Measurements from ENCODE around the gene MOBP. TPM values are rescaled to one million over a fixed set of nuclear protein-coding genes. Genes with fewer than 3 reads are reported as not detected.
"Not testable (repeated sequence)": the region's sequence is repeated elsewhere in the genome, so short reads cannot be mapped to it uniquely, and the experiment has no call there.

The MOBP gene
- total RNA-seq, 1 experiment from 2014 or later, result 1.0 TPM

- no peaks in the 10 kb centered on the region for H3K27me3 ChIP-seq (ENCODE audit: control insufficient read depth, insufficient read depth, low read length)
- no peak for DNase-seq
- no peaks in the 10 kb centered on the region for H3K36me3 ChIP-seq (replicated peaks; ENCODE audit: control insufficient read depth, insufficient read depth, low read length)
These were observed 27.2 kb upstream of the MOBP start for GRCh38 chr3:39440316-39440715.

GRCh38 chr3:39443530-39443929 is 23.9 kb upstream of the MOBP start:
- Histone ChIP-seq H3K36me3 (replicated peaks; ENCODE audit: control insufficient read depth, insufficient read depth, low read length) (no peaks in the 10 kb centered on the region), H3K27me3 (ENCODE audit: control insufficient read depth, insufficient read depth, low read length) (no peaks in the 10 kb centered on the region), H3K4me3 (ENCODE audit: insufficient read depth, low read depth, low read length) (no peak overlapping the region)
- peak; percentile 56 for DNase-seq

More at GRCh38 chr3:39440316-39440715, 27.2 kb upstream of the MOBP start:
- no peak overlapping the region for H3K4me3 ChIP-seq (ENCODE audit: insufficient read depth, low read depth, low read length)

GRCh38 chr3:39445927-39446326 is 21.6 kb upstream of the MOBP start:
- DNase-seq, result no peak
- Histone ChIP-seq H3K4me3 (ENCODE audit: insufficient read depth, low read depth, low read length) (no peak overlapping the region), H3K27me3 (ENCODE audit: control insufficient read depth, insufficient read depth, low read length) (no peaks in the 10 kb centered on the region), H3K36me3 (replicated peaks; ENCODE audit: control insufficient read depth, insufficient read depth, low read length) (no peaks in the 10 kb centered on the region)

GRCh38 chr3:39446444-39446843 is 21.0 kb upstream of the MOBP start:
- DNase-seq, result no peak
- Histone ChIP-seq H3K4me3 (ENCODE audit: insufficient read depth, low read depth, low read length) (no peak overlapping the region), H3K36me3 (replicated peaks; ENCODE audit: control insufficient read depth, insufficient read depth, low read length) (no peaks in the 10 kb centered on the region), H3K27me3 (ENCODE audit: control insufficient read depth, insufficient read depth, low read length) (no peaks in the 10 kb centered on the region)

DNA sequence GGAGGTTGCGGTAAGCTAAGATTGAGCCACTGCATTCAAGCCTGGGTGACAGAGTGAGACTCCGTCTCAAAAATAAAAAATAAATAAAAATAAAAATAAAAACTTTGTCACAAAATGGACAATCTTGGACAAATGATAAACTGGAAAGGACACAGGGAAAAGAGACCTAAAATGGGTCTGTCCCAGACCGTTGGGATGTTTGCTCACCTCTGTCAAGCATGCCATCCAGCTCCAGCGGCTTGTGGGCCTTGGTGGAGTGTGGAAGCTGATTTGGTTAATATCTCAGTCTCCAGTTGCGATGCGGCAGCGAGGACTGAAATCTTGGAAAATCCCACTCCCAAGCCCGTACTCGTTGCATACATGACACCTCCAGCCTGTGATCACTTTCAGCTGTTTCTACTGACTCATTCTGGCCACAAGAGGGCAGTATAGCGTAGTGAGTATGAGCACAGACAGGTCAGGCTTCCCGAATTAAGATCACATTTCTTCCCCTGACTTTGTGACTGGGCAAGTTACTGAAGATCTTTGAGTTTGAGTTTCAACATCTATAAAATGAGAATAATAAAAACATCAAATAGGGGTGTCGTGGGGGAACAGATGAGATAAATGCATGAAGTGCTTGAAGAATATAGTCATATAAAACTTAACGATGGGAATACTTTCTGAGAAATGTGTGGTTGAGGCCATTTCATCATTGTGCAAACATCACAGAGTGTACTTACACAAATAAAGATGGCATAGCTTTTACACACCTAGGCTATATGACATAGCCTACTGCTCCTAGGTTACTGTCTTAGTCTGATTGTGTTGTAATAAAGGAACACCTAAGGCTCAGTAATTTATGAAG is 19.6 kb upstream of the MOBP start:
- peak; percentile 78 for DNase-seq
- Histone ChIP-seq H3K27me3 (ENCODE audit: control insufficient read depth, insufficient read depth, low read length) (no peaks in the 10 kb centered on the region), H3K4me3 (ENCODE audit: insufficient read depth, low read depth, low read length) (no peak overlapping the region), H3K36me3 (replicated peaks; ENCODE audit: control insufficient read depth, insufficient read depth, low read length) (no peaks in the 10 kb centered on the region)

- no peak overlapping the region for H3K4me3 ChIP-seq (ENCODE audit: insufficient read depth, low read depth, low read length)
- no peaks in the 10 kb centered on the region for H3K36me3 ChIP-seq (replicated peaks; ENCODE audit: control insufficient read depth, insufficient read depth, low read length)
- no peak for DNase-seq
- H3K27me3 ChIP-seq (ENCODE audit: control insufficient read depth, insufficient read depth, low read length), result no peaks in the 10 kb centered on the region
These were observed 18.8 kb upstream of the MOBP start for GRCh38 chr3:39448506-39449233.

DNA sequence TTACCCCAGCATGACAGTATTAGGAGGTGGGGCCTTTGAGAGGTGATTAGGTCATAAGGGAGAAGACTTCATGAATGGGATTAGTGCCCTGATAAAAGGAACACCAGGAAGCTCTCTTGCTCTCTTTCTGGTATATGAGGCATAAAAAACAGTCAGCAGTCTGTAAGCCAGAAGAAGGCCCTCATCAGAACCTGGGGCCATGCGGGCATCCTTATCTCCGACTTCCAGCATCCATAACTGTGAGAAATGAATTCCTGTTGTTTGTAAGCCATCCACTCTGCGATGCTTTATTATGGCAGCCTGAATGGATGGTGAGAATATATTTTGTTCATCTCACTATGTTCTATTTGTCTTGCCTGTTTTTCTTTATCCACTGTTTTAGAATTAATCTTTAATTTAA is 17.7 kb upstream of the MOBP start:
- Histone ChIP-seq H3K27me3 (ENCODE audit: control insufficient read depth, insufficient read depth, low read length) (no peaks in the 10 kb centered on the region), H3K4me3 (ENCODE audit: insufficient read depth, low read depth, low read length) (no peak overlapping the region), H3K36me3 (replicated peaks; ENCODE audit: control insufficient read depth, insufficient read depth, low read length) (no peaks in the 10 kb centered on the region)
- no peak for DNase-seq

DNA sequence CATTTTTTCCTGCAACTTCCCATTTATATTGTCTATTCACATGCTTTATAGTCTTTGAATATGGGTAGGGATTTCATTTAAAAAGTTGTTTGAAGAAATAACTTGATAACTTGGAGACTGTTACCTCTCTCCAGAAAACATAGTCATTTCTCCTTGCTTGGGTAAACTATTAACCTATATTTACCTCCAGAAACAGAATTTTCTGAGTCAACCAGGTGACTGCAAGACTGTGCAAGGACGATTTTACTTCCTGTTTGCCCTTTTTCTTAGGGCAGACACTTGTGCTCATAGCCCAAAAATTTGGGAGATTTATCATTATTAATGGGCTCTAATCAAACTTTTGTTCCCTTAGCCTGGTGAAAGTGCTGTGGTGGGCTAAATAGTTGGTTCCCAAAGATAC is 14.3 kb upstream of the MOBP start:
- no peak overlapping the region for H3K4me3 ChIP-seq (ENCODE audit: insufficient read depth, low read depth, low read length)
- no peak for DNase-seq

GRCh38 chr3:39453872-39454271 is 13.6 kb upstream of the MOBP start:
- H3K4me3 ChIP-seq (ENCODE audit: insufficient read depth, low read depth, low read length); H3K36me3 ChIP-seq (replicated peaks; ENCODE audit: control insufficient read depth, insufficient read depth, low read length); DNase-seq; H3K27me3 ChIP-seq (ENCODE audit: control insufficient read depth, insufficient read depth, low read length): not testable (repeated sequence)

More for the DNA sequence above, 14.3 kb upstream of the MOBP start:
- H3K36me3 ChIP-seq (replicated peaks; ENCODE audit: control insufficient read depth, insufficient read depth, low read length), result no peaks in the 10 kb centered on the region
- H3K27me3 ChIP-seq (ENCODE audit: control insufficient read depth, insufficient read depth, low read length), result no peaks in the 10 kb centered on the region

DNA sequence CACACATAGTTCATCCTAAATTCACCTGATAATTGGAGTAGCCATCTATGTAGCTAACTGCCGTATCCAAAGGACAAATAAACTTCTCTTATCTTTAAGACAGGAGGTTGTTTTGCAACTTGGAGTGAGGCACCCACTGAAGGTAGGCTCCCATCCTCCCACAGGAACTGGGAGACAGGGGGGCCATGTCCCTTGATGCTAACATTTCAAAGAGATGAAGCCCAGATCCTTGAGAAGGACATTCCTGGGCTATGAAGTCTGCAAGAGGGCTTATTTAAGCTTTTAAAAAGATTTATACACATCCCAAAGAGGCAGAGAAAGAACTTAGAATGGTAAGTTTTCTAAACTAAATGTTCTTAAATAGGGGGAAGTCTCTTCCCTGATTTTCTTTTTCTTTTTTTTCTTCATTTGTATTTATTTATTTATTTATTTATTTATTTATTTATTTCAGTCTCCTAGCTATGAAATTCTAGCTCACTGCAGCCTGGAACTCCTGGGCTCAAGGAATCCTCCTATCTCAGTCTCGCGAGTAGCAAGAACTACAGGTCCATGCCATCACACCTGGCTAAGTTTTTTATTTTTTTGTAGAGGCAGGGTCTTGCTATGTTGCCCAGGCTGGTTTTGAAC is 12.8 kb upstream of the MOBP start:
- no peaks in the 10 kb centered on the region for H3K27me3 ChIP-seq (ENCODE audit: control insufficient read depth, insufficient read depth, low read length)
- no peak for DNase-seq
- H3K36me3 ChIP-seq (replicated peaks; ENCODE audit: control insufficient read depth, insufficient read depth, low read length), result no peaks in the 10 kb centered on the region
- no peak overlapping the region for H3K4me3 ChIP-seq (ENCODE audit: insufficient read depth, low read depth, low read length)

GRCh38 chr3:39456159-39456558 is 11.3 kb upstream of the MOBP start:
- no peaks in the 10 kb centered on the region for H3K27me3 ChIP-seq (ENCODE audit: control insufficient read depth, insufficient read depth, low read length)
- H3K36me3 ChIP-seq (replicated peaks; ENCODE audit: control insufficient read depth, insufficient read depth, low read length), result no peaks in the 10 kb centered on the region
- H3K4me3 ChIP-seq (ENCODE audit: insufficient read depth, low read depth, low read length), result no peak overlapping the region
- DNase-seq, result no peak

- Histone ChIP-seq H3K27me3 (ENCODE audit: control insufficient read depth, insufficient read depth, low read length) (no peaks in the 10 kb centered on the region), H3K4me3 (ENCODE audit: insufficient read depth, low read depth, low read length) (no peak overlapping the region), H3K36me3 (replicated peaks; ENCODE audit: control insufficient read depth, insufficient read depth, low read length) (no peaks in the 10 kb centered on the region)
- DNase-seq, result no peak
These were observed 10.1 kb upstream of the MOBP start for GRCh38 chr3:39457361-39457760.

GRCh38 chr3:39458579-39458978 is 8.9 kb upstream of the MOBP start:
- DNase-seq; H3K36me3 ChIP-seq (replicated peaks; ENCODE audit: control insufficient read depth, insufficient read depth, low read length); H3K4me3 ChIP-seq (ENCODE audit: insufficient read depth, low read depth, low read length); H3K27me3 ChIP-seq (ENCODE audit: control insufficient read depth, insufficient read depth, low read length): not testable (repeated sequence)

GRCh38 chr3:39460677-39461076 is 6.8 kb upstream of the MOBP start:
- H3K36me3 ChIP-seq (replicated peaks; ENCODE audit: control insufficient read depth, insufficient read depth, low read length), result no peaks in the 10 kb centered on the region
- H3K27me3 ChIP-seq (ENCODE audit: control insufficient read depth, insufficient read depth, low read length), result no peaks in the 10 kb centered on the region
- H3K4me3 ChIP-seq (ENCODE audit: insufficient read depth, low read depth, low read length), result no peak overlapping the region
- DNase-seq, result no peak

DNA sequence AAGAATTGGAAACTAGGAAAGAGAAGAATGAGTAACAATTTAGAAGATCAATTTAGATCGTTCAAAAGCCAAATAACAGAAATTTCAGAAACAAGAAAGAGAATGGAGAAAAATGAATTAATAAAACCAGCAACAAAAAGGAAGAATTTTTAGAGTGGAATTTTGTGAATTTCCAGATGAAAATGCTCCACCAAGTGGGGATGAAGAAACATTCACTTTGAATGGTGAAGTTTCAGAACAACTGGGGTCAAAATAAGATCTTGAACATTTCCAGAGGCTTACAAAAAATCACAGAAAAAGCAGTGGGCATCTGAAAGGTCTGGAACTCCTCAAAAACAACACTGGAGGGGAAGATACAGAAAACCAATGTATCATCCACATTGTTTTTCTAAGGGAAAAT is 4.2 kb upstream of the MOBP start:
- H3K4me3 ChIP-seq (ENCODE audit: insufficient read depth, low read depth, low read length), result no peak overlapping the region
- no peaks in the 10 kb centered on the region for H3K27me3 ChIP-seq (ENCODE audit: control insufficient read depth, insufficient read depth, low read length)
- no peak for DNase-seq
- no peaks in the 10 kb centered on the region for H3K36me3 ChIP-seq (replicated peaks; ENCODE audit: control insufficient read depth, insufficient read depth, low read length)
